HepG2 (cell line): ENCODE results near the gene MTOR. TPM values are rescaled to one million over a fixed set of nuclear protein-coding genes. Genes with fewer than 3 reads are reported as not detected.
A peak's percentile ranks its signal among the peaks of the same experiment; 100 is the strongest.

Source experiments
- ATF2 ChIP-seq: sonication (generic); formaldehyde crosslinking; IDR thresholded peaks from 2 replicates; pipeline ENCODE4 v1.4.0; 2020; ENCODE audit warnings: missing genetic modification reagents
- ELF3 ChIP-seq: IDR thresholded peaks from 2 replicates; pipeline ENCODE4 v1.6.1; 2016; ENCODE audit warnings: missing genetic modification reagents, missing compliant biosample characterization
- HCFC1 ChIP-seq: fragments of 150-350 bp; IDR thresholded peaks from 2 replicates; pipeline ENCODE4 v1.6.1; 2014; ENCODE audit warnings: low read depth, low read length
- HIVEP1 ChIP-seq: sonication (generic); formaldehyde crosslinking; IDR thresholded peaks from 2 replicates; pipeline ENCODE4 v1.4.0; 2020; ENCODE audit warnings: mild to moderate bottlenecking, missing genetic modification reagents
- KDM4B ChIP-seq: sonication (generic); formaldehyde crosslinking; IDR thresholded peaks from 2 replicates; pipeline ENCODE4 v1.4.0; 2020; ENCODE audit warnings: missing genetic modification reagents
- MXD3 ChIP-seq: IDR thresholded peaks from 2 replicates; pipeline ENCODE4 v1.6.1; 2016; ENCODE audit warnings: mild to moderate bottlenecking, missing biosample characterization, missing genetic modification reagents
- SIX4 ChIP-seq: sonication (generic); formaldehyde crosslinking; IDR thresholded peaks from 2 replicates; pipeline ENCODE4 v1.4.0; 2020; ENCODE audit warnings: missing genetic modification reagents
- SNAI1 ChIP-seq: sonication (generic); formaldehyde crosslinking; IDR thresholded peaks from 2 replicates; pipeline ENCODE4 v1.5.0; 2020; ENCODE audit warnings: mild to moderate bottlenecking, missing genetic modification reagents, borderline replicate concordance
- SOX5 ChIP-seq: IDR thresholded peaks from 2 replicates; pipeline ENCODE4 v1.6.1; 2016; ENCODE audit warnings: borderline replicate concordance
- TBX3 ChIP-seq: fragments of 450-650 bp; IDR thresholded peaks from 2 replicates; pipeline ENCODE4 v1.6.1; 2017; ENCODE audit warnings: antibody characterized with exemption, mild to moderate bottlenecking, inconsistent platforms, borderline replicate concordance
- USF2 ChIP-seq, 2 experiments: sonication (generic) in 1 of 2; formaldehyde crosslinking in 1 of 2; IDR thresholded peaks; 2 replicates each; pipeline versions ENCODE4 v1.5.1 to v1.6.1; 2011 to 2020; ENCODE audit warnings: borderline replicate concordance in 1 of 2, low read depth in 1 of 2, low read length in 1 of 2, mild to moderate bottlenecking in 1 of 2, missing genetic modification reagents in 1 of 2, moderate library complexity in 1 of 2
- ZFP36L2 ChIP-seq: sonication (generic); formaldehyde crosslinking; IDR thresholded peaks from 2 replicates; pipeline ENCODE4 v1.4.0; 2020; ENCODE audit warnings: missing genetic modification reagents
- ZNF256 ChIP-seq: sonication (generic); formaldehyde crosslinking; conservative IDR thresholded peaks from 2 replicates; pipeline ENCODE4 v1.4.0; 2020; ENCODE audit warnings: missing genetic modification reagents
- ZNF501 ChIP-seq: sonication (generic); formaldehyde crosslinking; IDR thresholded peaks from 2 replicates; pipeline ENCODE4 v1.5.1; 2020; ENCODE audit warnings: mild to moderate bottlenecking, moderate library complexity, missing genetic modification reagents
- ZSCAN22 ChIP-seq: sonication (generic); formaldehyde crosslinking; IDR thresholded peaks from 2 replicates; pipeline ENCODE4 v1.4.0; 2020; ENCODE audit warnings: mild to moderate bottlenecking, missing genetic modification reagents
- polyA plus RNA-seq, 8 experiments: library from polyadenylated mRNA; depleted of rRNA in 3 of 8; stranded (reverse) in 7 of 8; unstranded in 1 of 8; fragments of >200 nt; fragmentation: Illumina TruSeq in 4 of 8; extraction: Trizol in 4 of 8; gene quantifications; 2 replicates each; pipeline versions ENCODE4 v1.2.1 to v1.2.3, GENCODE V29; 2011 to 2016; ENCODE audit warnings: low read depth in 4 of 8, missing spikeins in 1 of 8, mixed read lengths in 1 of 8; ENCODE audit not compliant: insufficient read depth in 1 of 8
- total RNA-seq, 5 experiments: library from RNA; depleted of rRNA; stranded (reverse); fragments of >200 nt; fragmentation: Illumina TruSeq; extraction: Trizol; gene quantifications; 2 replicates each; pipeline ENCODE4 v1.2.3, GENCODE V29; 2016; ENCODE audit warnings: low read depth in 1 of 5
- TF ChIP-seq, protein P1 (sequence below), 2 experiments: IDR thresholded peaks; 2 replicates each; pipeline ENCODE4 v1.6.1; 2011 to 2012; ENCODE audit warnings: low read length in 2 of 2, borderline replicate concordance in 1 of 2, low read depth in 1 of 2, mild to moderate bottlenecking in 1 of 2, moderate library complexity in 1 of 2
- TF ChIP-seq, protein P2 (sequence below): sonication (generic); formaldehyde crosslinking; IDR thresholded peaks from 2 replicates; pipeline ENCODE4 v1.4.0; 2020; ENCODE audit warnings: missing genetic modification reagents; ENCODE audit errors: not compliant biosample characterization
- TF ChIP-seq, protein P3 (sequence below): sonication (generic); formaldehyde crosslinking; IDR thresholded peaks from 2 replicates; pipeline ENCODE4 v1.9.0; 2021; ENCODE audit warnings: missing genetic modification reagents, borderline replicate concordance

MTOR gene
- total and polyA plus RNA-seq, 2 of the 13 experiments (the other 11 are each of a cell fraction or from before 2014, with no cell fraction given): 24.6 to 34.6 TPM

- TF ChIP-seq, protein P1, sequence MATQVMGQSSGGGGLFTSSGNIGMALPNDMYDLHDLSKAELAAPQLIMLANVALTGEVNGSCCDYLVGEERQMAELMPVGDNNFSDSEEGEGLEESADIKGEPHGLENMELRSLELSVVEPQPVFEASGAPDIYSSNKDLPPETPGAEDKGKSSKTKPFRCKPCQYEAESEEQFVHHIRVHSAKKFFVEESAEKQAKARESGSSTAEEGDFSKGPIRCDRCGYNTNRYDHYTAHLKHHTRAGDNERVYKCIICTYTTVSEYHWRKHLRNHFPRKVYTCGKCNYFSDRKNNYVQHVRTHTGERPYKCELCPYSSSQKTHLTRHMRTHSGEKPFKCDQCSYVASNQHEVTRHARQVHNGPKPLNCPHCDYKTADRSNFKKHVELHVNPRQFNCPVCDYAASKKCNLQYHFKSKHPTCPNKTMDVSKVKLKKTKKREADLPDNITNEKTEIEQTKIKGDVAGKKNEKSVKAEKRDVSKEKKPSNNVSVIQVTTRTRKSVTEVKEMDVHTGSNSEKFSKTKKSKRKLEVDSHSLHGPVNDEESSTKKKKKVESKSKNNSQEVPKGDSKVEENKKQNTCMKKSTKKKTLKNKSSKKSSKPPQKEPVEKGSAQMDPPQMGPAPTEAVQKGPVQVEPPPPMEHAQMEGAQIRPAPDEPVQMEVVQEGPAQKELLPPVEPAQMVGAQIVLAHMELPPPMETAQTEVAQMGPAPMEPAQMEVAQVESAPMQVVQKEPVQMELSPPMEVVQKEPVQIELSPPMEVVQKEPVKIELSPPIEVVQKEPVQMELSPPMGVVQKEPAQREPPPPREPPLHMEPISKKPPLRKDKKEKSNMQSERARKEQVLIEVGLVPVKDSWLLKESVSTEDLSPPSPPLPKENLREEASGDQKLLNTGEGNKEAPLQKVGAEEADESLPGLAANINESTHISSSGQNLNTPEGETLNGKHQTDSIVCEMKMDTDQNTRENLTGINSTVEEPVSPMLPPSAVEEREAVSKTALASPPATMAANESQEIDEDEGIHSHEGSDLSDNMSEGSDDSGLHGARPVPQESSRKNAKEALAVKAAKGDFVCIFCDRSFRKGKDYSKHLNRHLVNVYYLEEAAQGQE (IDR thresholded peaks at IDR 0.05; ENCODE audit: borderline replicate concordance in 1 of 2, low read depth in 1 of 2, low read length in 2 of 2): peak in 1 of 2 experiments; percentile 41; a peak in 1 of 4 replicates
- peak; percentile 71 for TF ChIP-seq HCFC1
- TF ChIP-seq, protein P2, sequence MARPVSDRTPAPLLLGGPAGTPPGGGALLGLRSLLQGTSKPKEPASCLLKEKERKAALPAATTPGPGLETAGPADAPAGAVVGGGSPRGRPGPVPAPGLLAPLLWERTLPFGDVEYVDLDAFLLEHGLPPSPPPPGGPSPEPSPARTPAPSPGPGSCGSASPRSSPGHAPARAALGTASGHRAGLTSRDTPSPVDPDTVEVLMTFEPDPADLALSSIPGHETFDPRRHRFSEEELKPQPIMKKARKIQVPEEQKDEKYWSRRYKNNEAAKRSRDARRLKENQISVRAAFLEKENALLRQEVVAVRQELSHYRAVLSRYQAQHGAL (CRISPR knock-in tag): no peak
- no peak for TF ChIP-seq USF2 (IDR thresholded peaks at IDR 0.05; ENCODE audit: low read depth, low read length)
- no peak for TF ChIP-seq USF2 (CRISPR knock-in tag; IDR thresholded peaks at IDR 0.05; ENCODE audit: borderline replicate concordance)
- TF ChIP-seq ATF2 (CRISPR knock-in tag): 0 out of 2 replicates have a peak, but pooled peaks have one; percentile 54
- TF ChIP-seq SNAI1: no peak
- peak; percentile 34 for TF ChIP-seq SIX4 (CRISPR knock-in tag)
- TF ChIP-seq ZNF501 (CRISPR knock-in tag): peak; percentile 48; the same call in 1 of the 2 replicates
- TF ChIP-seq HIVEP1 (CRISPR knock-in tag): no peak
- TF ChIP-seq MXD3: peak; percentile 17; the same call in 1 of the 2 replicates
- TF ChIP-seq KDM4B: peak; percentile 83
- no peak for TF ChIP-seq ZNF256
- TF ChIP-seq ZSCAN22 (CRISPR knock-in tag): no peak
- TF ChIP-seq SOX5 (CRISPR knock-in tag): 0 out of 2 replicates have a peak, but pooled peaks have one; percentile 20
- no peak for TF ChIP-seq TBX3
- no peak for TF ChIP-seq ELF3
- no peak for TF ChIP-seq ZFP36L2 (CRISPR knock-in tag)
- TF ChIP-seq, protein P3, sequence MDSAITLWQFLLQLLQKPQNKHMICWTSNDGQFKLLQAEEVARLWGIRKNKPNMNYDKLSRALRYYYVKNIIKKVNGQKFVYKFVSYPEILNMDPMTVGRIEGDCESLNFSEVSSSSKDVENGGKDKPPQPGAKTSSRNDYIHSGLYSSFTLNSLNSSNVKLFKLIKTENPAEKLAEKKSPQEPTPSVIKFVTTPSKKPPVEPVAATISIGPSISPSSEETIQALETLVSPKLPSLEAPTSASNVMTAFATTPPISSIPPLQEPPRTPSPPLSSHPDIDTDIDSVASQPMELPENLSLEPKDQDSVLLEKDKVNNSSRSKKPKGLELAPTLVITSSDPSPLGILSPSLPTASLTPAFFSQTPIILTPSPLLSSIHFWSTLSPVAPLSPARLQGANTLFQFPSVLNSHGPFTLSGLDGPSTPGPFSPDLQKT (CRISPR knock-in tag): no peak
These were observed at the start of gene MTOR (continued) for GRCh38 chr1:11262171-11263049.
